HG02798 (cell line): ENCODE measurements around the gene KRTAP3-1.

Experiments
- ATAC-seq: cut with Tn5 transposase; IDR thresholded peaks from one replicate; pipeline ENCODE4 v1.9.1; 2021; ENCODE audit warnings: mild to moderate bottlenecking; ENCODE audit not compliant: unreplicated experiment, poor library complexity

The KRTAP3-1 gene

GRCh38 chr17:40981115-40981514, 27.8 kb downstream of the KRTAP3-1 start:
- ATAC-seq = no peak

GRCh38 chr17:40980596-40980995, 28.3 kb downstream of the KRTAP3-1 start:
- no peak for ATAC-seq

- no peak for ATAC-seq
Measured at GRCh38 chr17:40980117-40980516, 28.8 kb downstream of the KRTAP3-1 start.

- ATAC-seq = no peak
Measured at GRCh38 chr17:40978575-40979151, 30.3 kb downstream of the KRTAP3-1 start.

GRCh38 chr17:40975516-40975915, 33.4 kb downstream of the KRTAP3-1 start:
- no peak for ATAC-seq

- ATAC-seq = no peak
Measured at GRCh38 chr17:40974366-40974765, 34.6 kb downstream of the KRTAP3-1 start.

GRCh38 chr17:40967582-40967981, 41.3 kb downstream of the KRTAP3-1 start:
- no peak for ATAC-seq

- no peak for ATAC-seq
Measured at GRCh38 chr17:40966848-40967247, 42.1 kb downstream of the KRTAP3-1 start, which contains the start of gene KRT39. Gene KRT39, minus strand, starts transcription at chr17:40966948. Its CDS starts 92 bp downstream, at chr17:40966856.

- no peak for ATAC-seq
Measured at GRCh38 chr17:40963838-40964237, 45.1 kb downstream of the KRTAP3-1 start.

GRCh38 chr17:40962059-40962561, 46.8 kb downstream of the KRTAP3-1 start:
- no peak for ATAC-seq

- ATAC-seq = no peak
Measured at GRCh38 chr17:40961591-40961990, 47.3 kb downstream of the KRTAP3-1 start.

- ATAC-seq = no peak
Measured at GRCh38 chr17:40960144-40960543, 48.8 kb downstream of the KRTAP3-1 start.
